Mammary epithelial cell (primary cell): Measurements from ENCODE around the gene HMCN2.

Experiments used
- EZH2 ChIP-seq: IDR thresholded peaks from 2 replicates; pipeline ENCODE4 v1.6.1; 2012; ENCODE audit warnings: low read length, inconsistent platforms, borderline replicate concordance
- TF ChIP-seq, protein P1 (sequence below), 2 donors: IDR thresholded peaks in 1 of 2; conservative IDR thresholded peaks in 1 of 2; 2 replicates each; pipeline ENCODE4 v1.5.1; 2011 to 2012; ENCODE audit warnings: inconsistent platforms in 2 of 2, low read length in 2 of 2, mild to moderate bottlenecking in 2 of 2, control low read depth in 1 of 2, low read depth in 1 of 2; ENCODE audit not compliant: insufficient read depth in 1 of 2; ENCODE audit errors: extremely low read depth in 1 of 2

DNA sequence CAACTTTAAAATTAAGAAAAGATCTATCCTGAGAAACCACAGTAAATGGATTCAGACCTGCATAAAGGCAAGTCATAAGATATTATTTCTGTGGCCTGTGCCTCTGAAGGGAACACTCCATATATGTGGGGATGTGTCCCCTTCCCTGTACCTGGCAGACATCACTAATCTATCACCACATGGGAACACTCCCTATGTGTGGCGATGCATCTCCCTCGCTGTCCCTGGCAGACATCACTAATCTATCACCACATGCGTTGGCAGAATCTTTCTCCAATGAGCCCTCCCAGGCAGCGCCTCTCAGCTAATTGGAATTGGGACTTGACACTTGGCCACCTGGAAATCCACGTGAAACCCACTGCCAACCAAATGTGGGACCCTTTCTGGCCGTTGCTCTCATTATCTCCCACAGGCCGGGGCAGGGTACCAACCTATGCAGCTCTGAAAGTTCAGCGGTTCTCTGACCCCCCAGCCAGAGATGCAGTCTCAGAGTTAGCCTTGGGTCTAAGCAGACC lies 154.0 kb downstream of the HMCN2 start:
- TF ChIP-seq, protein P1, sequence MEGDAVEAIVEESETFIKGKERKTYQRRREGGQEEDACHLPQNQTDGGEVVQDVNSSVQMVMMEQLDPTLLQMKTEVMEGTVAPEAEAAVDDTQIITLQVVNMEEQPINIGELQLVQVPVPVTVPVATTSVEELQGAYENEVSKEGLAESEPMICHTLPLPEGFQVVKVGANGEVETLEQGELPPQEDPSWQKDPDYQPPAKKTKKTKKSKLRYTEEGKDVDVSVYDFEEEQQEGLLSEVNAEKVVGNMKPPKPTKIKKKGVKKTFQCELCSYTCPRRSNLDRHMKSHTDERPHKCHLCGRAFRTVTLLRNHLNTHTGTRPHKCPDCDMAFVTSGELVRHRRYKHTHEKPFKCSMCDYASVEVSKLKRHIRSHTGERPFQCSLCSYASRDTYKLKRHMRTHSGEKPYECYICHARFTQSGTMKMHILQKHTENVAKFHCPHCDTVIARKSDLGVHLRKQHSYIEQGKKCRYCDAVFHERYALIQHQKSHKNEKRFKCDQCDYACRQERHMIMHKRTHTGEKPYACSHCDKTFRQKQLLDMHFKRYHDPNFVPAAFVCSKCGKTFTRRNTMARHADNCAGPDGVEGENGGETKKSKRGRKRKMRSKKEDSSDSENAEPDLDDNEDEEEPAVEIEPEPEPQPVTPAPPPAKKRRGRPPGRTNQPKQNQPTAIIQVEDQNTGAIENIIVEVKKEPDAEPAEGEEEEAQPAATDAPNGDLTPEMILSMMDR (conservative IDR thresholded peaks at IDR 0.05 in 1 of 2, IDR thresholded peaks at IDR 0.05 in 1 of 2; ENCODE audit: extremely low read depth in 1 of 2, insufficient read depth in 1 of 2, low read depth in 1 of 2, low read length in 2 of 2) = no peak
- no peak for TF ChIP-seq EZH2
